Measurements from ENCODE around the gene CEP68.
"Not testable (repeated sequence)": the region's sequence is repeated elsewhere in the genome, so short reads cannot be mapped to it uniquely, and the experiment has no call there.

CEP68 gene, protein sequence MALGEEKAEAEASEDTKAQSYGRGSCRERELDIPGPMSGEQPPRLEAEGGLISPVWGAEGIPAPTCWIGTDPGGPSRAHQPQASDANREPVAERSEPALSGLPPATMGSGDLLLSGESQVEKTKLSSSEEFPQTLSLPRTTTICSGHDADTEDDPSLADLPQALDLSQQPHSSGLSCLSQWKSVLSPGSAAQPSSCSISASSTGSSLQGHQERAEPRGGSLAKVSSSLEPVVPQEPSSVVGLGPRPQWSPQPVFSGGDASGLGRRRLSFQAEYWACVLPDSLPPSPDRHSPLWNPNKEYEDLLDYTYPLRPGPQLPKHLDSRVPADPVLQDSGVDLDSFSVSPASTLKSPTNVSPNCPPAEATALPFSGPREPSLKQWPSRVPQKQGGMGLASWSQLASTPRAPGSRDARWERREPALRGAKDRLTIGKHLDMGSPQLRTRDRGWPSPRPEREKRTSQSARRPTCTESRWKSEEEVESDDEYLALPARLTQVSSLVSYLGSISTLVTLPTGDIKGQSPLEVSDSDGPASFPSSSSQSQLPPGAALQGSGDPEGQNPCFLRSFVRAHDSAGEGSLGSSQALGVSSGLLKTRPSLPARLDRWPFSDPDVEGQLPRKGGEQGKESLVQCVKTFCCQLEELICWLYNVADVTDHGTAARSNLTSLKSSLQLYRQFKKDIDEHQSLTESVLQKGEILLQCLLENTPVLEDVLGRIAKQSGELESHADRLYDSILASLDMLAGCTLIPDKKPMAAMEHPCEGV

DNA sequence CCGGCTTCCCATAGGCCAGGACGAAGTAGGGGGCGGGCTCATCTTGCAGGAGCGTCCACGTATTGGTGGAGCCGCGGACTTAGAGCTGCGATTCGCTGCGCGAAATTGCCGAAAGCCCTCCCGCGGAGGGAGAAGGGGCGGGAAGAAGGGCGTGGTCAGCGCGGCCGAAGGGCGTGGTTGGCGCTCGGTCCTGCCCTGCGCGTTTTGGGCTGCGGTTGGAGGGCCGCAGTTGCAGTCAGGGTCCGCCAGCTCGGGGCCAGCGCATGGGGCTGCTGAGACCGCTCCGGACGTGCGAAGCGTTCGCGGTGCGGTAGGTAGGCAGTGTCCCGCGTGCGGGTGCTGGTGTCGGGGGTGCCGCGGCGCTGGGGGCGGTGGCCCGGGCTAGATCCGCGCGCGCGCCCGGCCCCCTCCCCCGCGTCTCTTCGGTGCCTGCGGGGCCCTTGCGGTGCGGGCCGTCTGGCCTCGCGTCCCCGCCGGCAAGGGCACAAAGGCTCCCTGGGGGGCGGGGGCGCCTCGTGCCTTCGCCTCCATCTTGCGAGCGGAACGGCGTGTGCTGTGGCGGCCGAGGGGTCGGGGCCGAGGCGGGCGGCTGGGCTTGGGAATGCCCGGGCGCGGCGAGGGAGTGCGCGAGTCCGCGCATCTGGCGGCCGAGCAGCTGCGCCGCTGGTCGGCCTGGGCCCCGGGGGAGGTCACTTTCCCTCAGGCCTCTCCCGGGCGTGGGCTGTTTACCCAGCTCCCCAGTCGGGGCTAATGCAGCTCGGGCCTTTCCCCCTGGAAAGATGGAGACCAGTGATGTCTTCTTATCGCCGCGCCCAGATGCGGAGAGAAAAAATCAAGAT, at the start of gene CEP68:
Gene CEP68, plus strand, starts transcription at position 202 of the 839 bp plus-strand sequence. CDS start 13,029 bp downstream, outside the sequence.
- peak within 1 kb of the TSS; percentile 48 to 73 for H3K9ac ChIP-seq (ENCODE audit: low read depth in 1 of 2, low read length in 2 of 2)
- peak within 1 kb of the TSS; percentile 82 for H3K4me3 ChIP-seq (ENCODE audit: low read length in 2 of 2)
- no peaks in the 10 kb centered on the region for H3K36me3 ChIP-seq (ENCODE audit: control insufficient read depth in 2 of 2, insufficient read depth in 2 of 2, low read length in 2 of 2)
- H3K27ac ChIP-seq (ENCODE audit: low read depth in 2 of 2, low read length in 2 of 2), result peak within 1 kb of the TSS; percentile 79
- H3K4me1 ChIP-seq (ENCODE audit: control insufficient read depth in 2 of 2, insufficient read depth in 2 of 2, low read length in 2 of 2), result peaks cover 21 to 27% of the 10 kb centered on the region in 2 donors
- H3K9me3 ChIP-seq (ENCODE audit: control insufficient read depth in 2 of 2, low read length in 2 of 2), result no peaks in the 10 kb centered on the region
- H3K27me3 ChIP-seq (ENCODE audit: control insufficient read depth in 2 of 2, insufficient read depth in 2 of 2, low read length in 2 of 2), result no peaks in the 10 kb centered on the region

DNA sequence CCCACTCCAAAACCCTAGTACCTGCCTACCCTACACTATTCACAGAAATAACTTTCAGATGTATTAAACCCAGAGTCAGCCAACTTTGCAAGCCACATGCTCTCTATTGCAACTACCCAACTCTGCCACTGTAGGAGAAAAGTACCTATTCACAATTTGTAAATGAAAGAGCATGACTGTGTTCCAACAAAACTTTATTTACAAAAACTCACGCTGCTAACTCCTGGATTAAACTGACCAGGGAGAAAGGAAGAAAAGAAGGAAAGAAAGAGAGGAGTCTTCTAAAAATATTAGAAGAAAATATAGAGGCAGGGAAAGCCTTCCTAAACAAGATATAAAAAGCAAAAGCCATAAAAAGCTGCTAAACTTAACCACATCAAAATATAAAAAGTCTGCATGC, 42.4 kb upstream of the CEP68 start:
- no peaks in the 10 kb centered on the region for H3K9me3 ChIP-seq (ENCODE audit: control insufficient read depth in 2 of 2, low read length in 2 of 2)

DNA sequence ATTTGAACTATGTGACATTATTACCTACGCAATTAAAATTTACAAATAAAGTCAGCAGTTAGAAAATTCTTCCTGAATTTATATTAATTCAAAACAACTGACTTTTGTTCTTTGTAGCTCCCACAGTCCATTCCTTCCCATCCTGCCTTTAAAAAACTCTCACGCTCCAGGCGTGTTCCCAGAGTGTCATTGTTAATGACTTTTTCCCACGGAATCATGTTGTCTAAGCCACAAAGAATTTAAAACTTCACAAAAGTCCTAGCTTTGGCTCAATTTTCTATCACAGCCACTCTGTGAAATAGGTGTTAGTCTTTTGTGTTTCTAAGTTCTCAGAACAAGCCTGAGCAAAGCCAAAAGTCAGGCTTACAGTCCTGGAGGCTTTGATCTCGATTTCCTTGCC, 40.5 kb upstream of the CEP68 start:
- Histone ChIP-seq H3K9ac (ENCODE audit: low read depth in 1 of 2, low read length in 2 of 2) (no peak overlapping the region), H3K36me3 (ENCODE audit: control insufficient read depth in 2 of 2, insufficient read depth in 2 of 2, low read length in 2 of 2) (peaks cover 16 to 33% of the 10 kb centered on the region in 2 donors), H3K9me3 (ENCODE audit: control insufficient read depth in 2 of 2, low read length in 2 of 2) (no peaks in the 10 kb centered on the region), H3K4me1 (ENCODE audit: control insufficient read depth in 2 of 2, insufficient read depth in 2 of 2, low read length in 2 of 2) (no peaks in the 10 kb centered on the region), H3K27ac (ENCODE audit: low read depth in 2 of 2, low read length in 2 of 2) (no peak overlapping the region), H3K4me3 (ENCODE audit: low read length in 2 of 2) (no peak overlapping the region), H3K27me3 (ENCODE audit: control insufficient read depth in 2 of 2, insufficient read depth in 2 of 2, low read length in 2 of 2) (no peaks in the 10 kb centered on the region)

More for the DNA sequence above, 42.4 kb upstream of the CEP68 start:
- H3K36me3 ChIP-seq (ENCODE audit: control insufficient read depth in 2 of 2, insufficient read depth in 2 of 2, low read length in 2 of 2), result peaks cover 11 to 24% of the 10 kb centered on the region in 2 donors
- H3K4me1 ChIP-seq (ENCODE audit: control insufficient read depth in 2 of 2, insufficient read depth in 2 of 2, low read length in 2 of 2), result no peaks in the 10 kb centered on the region
- H3K27me3 ChIP-seq (ENCODE audit: control insufficient read depth in 2 of 2, insufficient read depth in 2 of 2, low read length in 2 of 2), result no peaks in the 10 kb centered on the region
- no peak overlapping the region for H3K9ac ChIP-seq (ENCODE audit: low read depth in 1 of 2, low read length in 2 of 2)
- no peak overlapping the region for H3K27ac ChIP-seq (ENCODE audit: low read depth in 2 of 2, low read length in 2 of 2)
- no peak overlapping the region for H3K4me3 ChIP-seq (ENCODE audit: low read length in 2 of 2)

DNA sequence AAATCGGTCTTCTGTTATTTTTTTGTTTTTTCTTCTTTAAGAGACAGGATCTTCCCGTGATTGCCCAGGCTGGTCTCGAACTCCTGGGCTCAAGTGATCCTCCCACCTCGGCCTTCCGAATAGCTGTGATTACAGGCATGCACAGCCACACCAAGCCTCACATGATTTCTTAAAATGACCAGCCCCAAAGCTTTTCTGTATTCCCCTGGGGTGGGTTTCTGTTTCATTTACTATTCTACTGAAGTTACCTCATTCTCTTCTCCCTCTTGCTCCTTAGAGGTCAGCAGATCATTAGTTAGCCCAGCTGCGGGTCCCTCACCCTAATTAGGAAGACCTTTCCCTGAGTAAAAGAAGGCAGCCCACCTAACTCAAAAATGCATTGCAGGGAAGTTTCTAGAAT, 39.4 kb upstream of the CEP68 start:
- H3K4me1 ChIP-seq (ENCODE audit: control insufficient read depth in 2 of 2, insufficient read depth in 2 of 2, low read length in 2 of 2), result no peaks in the 10 kb centered on the region
- H3K27ac ChIP-seq (ENCODE audit: low read depth in 2 of 2, low read length in 2 of 2), result no peak overlapping the region
- H3K27me3 ChIP-seq (ENCODE audit: control insufficient read depth in 2 of 2, insufficient read depth in 2 of 2, low read length in 2 of 2), result no peaks in the 10 kb centered on the region
- peaks cover 21 to 43% of the 10 kb centered on the region in 2 donors for H3K36me3 ChIP-seq (ENCODE audit: control insufficient read depth in 2 of 2, insufficient read depth in 2 of 2, low read length in 2 of 2)
- no peak overlapping the region for H3K9ac ChIP-seq (ENCODE audit: low read depth in 1 of 2, low read length in 2 of 2)
- no peak overlapping the region for H3K4me3 ChIP-seq (ENCODE audit: low read length in 2 of 2)
- no peaks in the 10 kb centered on the region for H3K9me3 ChIP-seq (ENCODE audit: control insufficient read depth in 2 of 2, low read length in 2 of 2)

DNA sequence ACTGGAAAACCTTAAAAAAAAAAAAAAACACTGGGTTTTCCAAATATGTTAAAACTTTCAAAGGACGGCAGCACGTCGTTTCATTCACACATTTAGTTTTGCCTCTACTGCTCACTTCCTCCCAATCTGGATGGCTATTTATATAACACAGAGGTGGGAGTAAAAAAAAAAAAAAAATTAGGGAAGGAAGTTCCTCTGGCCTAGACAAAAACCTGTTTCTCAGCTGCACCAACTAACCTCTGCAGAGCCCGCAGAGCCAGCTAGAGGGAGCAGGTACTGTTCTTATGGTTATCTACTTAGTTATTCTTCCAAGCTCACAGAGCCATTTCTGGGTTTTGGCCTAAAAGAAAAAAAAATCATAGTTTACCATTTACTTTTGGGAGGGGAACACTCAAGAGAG, 38.9 kb upstream of the CEP68 start:
- Histone ChIP-seq H3K27ac (ENCODE audit: low read depth in 2 of 2, low read length in 2 of 2) (peak overlapping the region in 1 of 2 donors; percentile 35), H3K27me3 (ENCODE audit: control insufficient read depth in 2 of 2, insufficient read depth in 2 of 2, low read length in 2 of 2) (no peaks in the 10 kb centered on the region), H3K36me3 (ENCODE audit: control insufficient read depth in 2 of 2, insufficient read depth in 2 of 2, low read length in 2 of 2) (peaks cover 21 to 44% of the 10 kb centered on the region in 2 donors), H3K9me3 (ENCODE audit: control insufficient read depth in 2 of 2, low read length in 2 of 2) (no peaks in the 10 kb centered on the region), H3K9ac (ENCODE audit: low read depth in 1 of 2, low read length in 2 of 2) (no peak overlapping the region), H3K4me3 (ENCODE audit: low read length in 2 of 2) (no peak overlapping the region), H3K4me1 (ENCODE audit: control insufficient read depth in 2 of 2, insufficient read depth in 2 of 2, low read length in 2 of 2) (no peaks in the 10 kb centered on the region)

DNA sequence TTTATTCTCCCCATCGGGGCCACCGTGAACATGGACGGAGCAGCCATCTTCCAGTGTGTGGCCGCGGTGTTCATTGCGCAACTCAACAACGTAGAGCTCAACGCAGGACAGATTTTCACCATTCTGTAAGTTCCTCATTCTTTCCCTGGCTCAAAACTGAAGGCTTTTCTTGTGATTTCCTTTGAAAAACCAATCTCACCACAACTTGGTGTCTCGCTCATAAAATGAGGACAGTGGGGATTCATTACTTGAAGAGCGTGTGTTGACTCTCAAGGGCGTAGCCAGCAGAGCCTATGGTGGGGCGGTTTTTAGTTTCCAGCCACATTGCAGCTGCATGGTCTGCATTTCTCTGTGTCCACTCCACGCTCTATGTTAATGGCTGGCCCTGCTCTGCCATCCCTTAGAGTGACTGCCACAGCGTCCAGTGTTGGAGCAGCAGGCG, 38.1 kb upstream of the CEP68 start:
- Histone ChIP-seq H3K9me3 (ENCODE audit: control insufficient read depth in 2 of 2, low read length in 2 of 2) (no peaks in the 10 kb centered on the region), H3K4me3 (ENCODE audit: low read length in 2 of 2) (no peak overlapping the region), H3K27ac (ENCODE audit: low read depth in 2 of 2, low read length in 2 of 2) (peak overlapping the region; percentile 48 to 64), H3K9ac (ENCODE audit: low read depth in 1 of 2, low read length in 2 of 2) (no peak overlapping the region), H3K36me3 (ENCODE audit: control insufficient read depth in 2 of 2, insufficient read depth in 2 of 2, low read length in 2 of 2) (peaks cover 21 to 47% of the 10 kb centered on the region in 2 donors), H3K4me1 (ENCODE audit: control insufficient read depth in 2 of 2, insufficient read depth in 2 of 2, low read length in 2 of 2) (no peaks in the 10 kb centered on the region), H3K27me3 (ENCODE audit: control insufficient read depth in 2 of 2, insufficient read depth in 2 of 2, low read length in 2 of 2) (no peaks in the 10 kb centered on the region)

DNA sequence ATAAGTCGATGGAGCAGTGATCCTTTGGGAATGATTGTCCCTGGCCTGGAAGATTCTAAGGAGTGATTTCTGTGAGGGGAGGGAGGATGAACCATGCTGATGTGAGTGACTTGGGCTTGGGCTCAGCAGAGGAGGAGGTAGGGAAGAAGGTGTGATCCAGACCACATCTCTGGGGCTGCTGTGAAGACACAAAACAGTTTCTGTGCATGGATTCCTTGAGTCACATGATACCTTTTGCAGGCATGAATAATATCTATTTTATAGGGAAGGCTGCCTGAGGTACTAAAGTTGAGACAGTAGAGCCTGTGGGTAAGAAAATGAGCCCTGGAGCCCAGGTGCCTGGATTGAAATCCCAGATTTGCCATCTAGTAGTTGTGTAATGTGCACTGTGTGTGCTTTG, 37.2 kb upstream of the CEP68 start:
- no peak overlapping the region for H3K4me3 ChIP-seq (ENCODE audit: low read length in 2 of 2)
- no peak overlapping the region for H3K27ac ChIP-seq (ENCODE audit: low read depth in 2 of 2, low read length in 2 of 2)
- no peaks in the 10 kb centered on the region for H3K27me3 ChIP-seq (ENCODE audit: control insufficient read depth in 2 of 2, insufficient read depth in 2 of 2, low read length in 2 of 2)
- peaks cover 21 to 49% of the 10 kb centered on the region in 2 donors for H3K36me3 ChIP-seq (ENCODE audit: control insufficient read depth in 2 of 2, insufficient read depth in 2 of 2, low read length in 2 of 2)
- H3K9ac ChIP-seq (ENCODE audit: low read depth in 1 of 2, low read length in 2 of 2), result no peak overlapping the region
- no peaks in the 10 kb centered on the region for H3K4me1 ChIP-seq (ENCODE audit: control insufficient read depth in 2 of 2, insufficient read depth in 2 of 2, low read length in 2 of 2)
- H3K9me3 ChIP-seq (ENCODE audit: control insufficient read depth in 2 of 2, low read length in 2 of 2), result no peaks in the 10 kb centered on the region

DNA sequence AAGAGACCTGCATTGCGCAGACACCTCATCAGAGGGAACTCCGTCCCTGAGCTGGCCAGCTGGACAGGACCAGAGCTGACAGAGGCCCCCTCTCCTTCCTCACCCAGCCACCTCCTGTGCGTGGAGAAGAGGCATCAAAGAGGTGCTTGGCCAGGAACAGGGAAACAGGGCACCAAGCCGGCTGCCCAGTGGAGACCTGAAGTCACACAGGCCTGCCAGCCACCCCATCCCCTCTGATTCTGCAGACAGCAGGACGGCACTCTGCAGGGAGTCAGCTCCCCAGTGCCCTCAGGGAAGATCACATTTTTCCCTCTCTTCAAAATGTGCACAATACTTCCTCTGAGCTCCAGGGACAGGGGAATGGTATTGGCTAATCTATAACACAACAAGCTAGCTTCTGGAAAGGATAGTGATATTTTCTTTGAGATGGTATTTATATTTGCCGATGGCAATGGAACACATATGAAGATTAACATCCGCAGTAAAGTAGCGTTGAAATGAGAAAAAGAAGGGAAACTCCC, 36.5 kb upstream of the CEP68 start:
- no peak overlapping the region for H3K9ac ChIP-seq (ENCODE audit: low read depth in 1 of 2, low read length in 2 of 2)
- H3K27me3 ChIP-seq (ENCODE audit: control insufficient read depth in 2 of 2, insufficient read depth in 2 of 2, low read length in 2 of 2), result no peaks in the 10 kb centered on the region
- H3K27ac ChIP-seq (ENCODE audit: low read depth in 2 of 2, low read length in 2 of 2), result no peak overlapping the region
- no peak overlapping the region for H3K4me3 ChIP-seq (ENCODE audit: low read length in 2 of 2)
- peaks cover 21 to 49% of the 10 kb centered on the region in 2 donors for H3K36me3 ChIP-seq (ENCODE audit: control insufficient read depth in 2 of 2, insufficient read depth in 2 of 2, low read length in 2 of 2)
- no peaks in the 10 kb centered on the region for H3K9me3 ChIP-seq (ENCODE audit: control insufficient read depth in 2 of 2, low read length in 2 of 2)
- H3K4me1 ChIP-seq (ENCODE audit: control insufficient read depth in 2 of 2, insufficient read depth in 2 of 2, low read length in 2 of 2), result no peaks in the 10 kb centered on the region

DNA sequence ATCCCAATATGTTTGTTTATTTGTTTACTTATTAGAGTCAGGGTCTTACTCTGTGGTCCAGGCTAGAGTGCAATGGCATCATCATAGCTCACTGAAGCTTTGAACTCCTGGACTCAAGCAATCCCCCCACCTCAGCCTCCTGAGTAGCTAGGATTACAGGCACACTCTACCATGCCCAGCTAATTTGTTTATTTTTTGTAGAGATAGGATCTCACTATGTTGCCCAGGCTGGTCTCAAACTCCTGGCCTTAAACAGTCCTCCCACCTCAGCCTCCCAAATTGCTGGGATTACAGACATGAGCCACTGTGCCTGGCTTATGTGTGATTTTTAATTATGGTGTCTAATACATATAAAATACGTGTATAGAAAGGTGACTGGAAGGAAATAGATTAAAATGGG, 36.0 kb upstream of the CEP68 start:
- not testable (repeated sequence) for H3K27me3 ChIP-seq (ENCODE audit: control insufficient read depth in 2 of 2, insufficient read depth in 2 of 2, low read length in 2 of 2); H3K9me3 ChIP-seq (ENCODE audit: control insufficient read depth in 2 of 2, low read length in 2 of 2); H3K4me1 ChIP-seq (ENCODE audit: control insufficient read depth in 2 of 2, insufficient read depth in 2 of 2, low read length in 2 of 2); H3K9ac ChIP-seq (ENCODE audit: low read depth in 1 of 2, low read length in 2 of 2); H3K27ac ChIP-seq (ENCODE audit: low read depth in 2 of 2, low read length in 2 of 2); H3K4me3 ChIP-seq (ENCODE audit: low read length in 2 of 2)
- peaks cover 21 to 49% of the 10 kb centered on the region in 2 donors for H3K36me3 ChIP-seq (ENCODE audit: control insufficient read depth in 2 of 2, insufficient read depth in 2 of 2, low read length in 2 of 2)
